Measurements from ENCODE around the gene ZCCHC24.
"Not testable (repeated sequence)": the region's sequence is repeated elsewhere in the genome, so short reads cannot be mapped to it uniquely, and the experiment has no call there.

Gene ZCCHC24

GRCh38 chr10:79346012-79346340 is 99.4 kb downstream of the ZCCHC24 start:
- DNase-seq (ENCODE audit: low spot score): no peak

- DNase-seq (ENCODE audit: low spot score): no peak
These were observed 100.0 kb downstream of the ZCCHC24 start for GRCh38 chr10:79345241-79346011.

GRCh38 chr10:79344502-79345195 is 100.8 kb downstream of the ZCCHC24 start:
- no peak for DNase-seq (ENCODE audit: low spot score)

- no peak for DNase-seq (ENCODE audit: low spot score)
These were observed 102.4 kb downstream of the ZCCHC24 start for GRCh38 chr10:79342811-79343561.

GRCh38 chr10:79342295-79342761 is 103.1 kb downstream of the ZCCHC24 start:
- no peak for DNase-seq (ENCODE audit: low spot score)

GRCh38 chr10:79340646-79341244 is 104.7 kb downstream of the ZCCHC24 start:
- DNase-seq (ENCODE audit: low spot score): no peak

- DNase-seq (ENCODE audit: low spot score): no peak
These were observed 106.2 kb downstream of the ZCCHC24 start for GRCh38 chr10:79339266-79339665.

GRCh38 chr10:79337783-79338469 is 107.5 kb downstream of the ZCCHC24 start:
- not testable (repeated sequence) for DNase-seq (ENCODE audit: low spot score)

GRCh38 chr10:79336739-79337138 is 108.7 kb downstream of the ZCCHC24 start:
- no peak for DNase-seq (ENCODE audit: low spot score)

- DNase-seq (ENCODE audit: low spot score): no peak
These were observed 109.1 kb downstream of the ZCCHC24 start for GRCh38 chr10:79336276-79336675.

GRCh38 chr10:79335470-79336235 is 109.8 kb downstream of the ZCCHC24 start:
- DNase-seq (ENCODE audit: low spot score): no peak

GRCh38 chr10:79335094-79335469 is 110.3 kb downstream of the ZCCHC24 start:
- DNase-seq (ENCODE audit: low spot score): no peak

- DNase-seq (ENCODE audit: low spot score): no peak
These were observed 110.9 kb downstream of the ZCCHC24 start for GRCh38 chr10:79334573-79334972.

- DNase-seq (ENCODE audit: low spot score): no peak
These were observed 111.9 kb downstream of the ZCCHC24 start for GRCh38 chr10:79333513-79333912.

GRCh38 chr10:79332610-79333315 is 112.7 kb downstream of the ZCCHC24 start:
- not testable (repeated sequence) for DNase-seq (ENCODE audit: low spot score)
